AG09319 (cell line): Measurements from ENCODE around the gene ZMYM1.

ENCODE experiments used
- DNase-seq: peaks from one replicate; pipeline ENCODE4 v3.0.0-alpha.2; 2010; ENCODE audit warnings: low read depth; ENCODE audit errors: extremely low read depth
- CTCF ChIP-seq: IDR thresholded peaks from 2 replicates; pipeline ENCODE4 v1.5.1; 2011; ENCODE audit warnings: low read depth, mild to moderate bottlenecking, inconsistent platforms, low read length, moderate library complexity

ZMYM1 gene

GRCh38 chr1:35037206-35037605 lies 42.0 kb upstream of the ZMYM1 start:
- no peak for TF ChIP-seq CTCF
- no peak for DNase-seq

- no peak for TF ChIP-seq CTCF
Observed at GRCh38 chr1:35038723-35039122, 40.5 kb upstream of the ZMYM1 start.

DNA sequence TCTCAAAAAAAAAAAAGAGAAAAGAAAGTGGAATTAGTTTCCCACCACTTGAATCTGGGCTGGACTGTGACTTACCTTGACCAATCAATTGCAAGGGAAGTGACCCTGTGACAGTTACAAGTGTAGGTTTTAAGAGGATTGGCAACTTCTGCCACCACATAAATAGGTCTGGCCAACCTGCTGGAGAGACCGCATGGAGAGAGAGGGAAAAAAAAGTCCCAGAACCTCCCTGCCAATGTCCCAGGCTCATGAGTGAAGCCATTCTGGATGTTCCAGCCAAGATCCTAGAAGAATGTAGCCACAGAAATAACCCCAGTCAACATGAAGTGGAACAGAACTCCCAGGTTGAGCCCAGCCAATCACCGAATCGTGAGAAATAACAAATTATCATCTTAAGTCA lies 35.7 kb upstream of the ZMYM1 start:
- no peak for TF ChIP-seq CTCF
- no peak for DNase-seq

More at GRCh38 chr1:35038723-35039122, 40.5 kb upstream of the ZMYM1 start:
- DNase-seq, result no peak

- no peak for DNase-seq
Observed at GRCh38 chr1:35044431-35044830, 34.8 kb upstream of the ZMYM1 start.

GRCh38 chr1:35046730-35047129 lies 32.5 kb upstream of the ZMYM1 start:
- no peak for TF ChIP-seq CTCF
- no peak for DNase-seq

More at GRCh38 chr1:35044431-35044830, 34.8 kb upstream of the ZMYM1 start:
- no peak for TF ChIP-seq CTCF

GRCh38 chr1:35047188-35047858 lies 31.9 kb upstream of the ZMYM1 start:
- peak; percentile 82 for DNase-seq
- TF ChIP-seq CTCF, result no peak

DNA sequence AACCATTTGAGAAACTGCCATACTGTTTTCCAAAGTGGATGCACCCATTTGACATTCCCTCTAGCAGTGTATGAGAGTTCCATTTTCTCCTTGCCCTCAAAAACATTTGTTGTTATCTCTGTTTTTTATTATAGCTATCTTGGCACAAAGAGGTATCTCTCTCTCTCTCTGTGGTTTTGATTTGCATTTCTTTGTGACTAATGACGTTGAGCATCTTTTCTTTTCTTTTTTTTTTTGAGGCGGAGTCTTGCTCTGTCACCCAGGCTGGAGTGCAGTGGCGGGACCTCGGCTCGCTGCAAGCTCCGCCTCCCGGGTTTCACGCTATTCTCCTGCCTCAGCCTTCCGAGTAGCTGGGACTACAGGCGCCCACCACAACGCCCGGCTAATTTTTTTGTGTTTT lies 30.1 kb upstream of the ZMYM1 start:
- DNase-seq, result no peak
- no peak for TF ChIP-seq CTCF
